Raji (cell line): ENCODE results near the gene TXN.

ENCODE experiments used
- POLR2A ChIP-seq: IDR thresholded peaks from 2 replicates; pipeline ENCODE4 v1.6.1; 2011; ENCODE audit warnings: low read depth, low read length, control low read depth; ENCODE audit not compliant: insufficient read depth

Gene TXN

DNA sequence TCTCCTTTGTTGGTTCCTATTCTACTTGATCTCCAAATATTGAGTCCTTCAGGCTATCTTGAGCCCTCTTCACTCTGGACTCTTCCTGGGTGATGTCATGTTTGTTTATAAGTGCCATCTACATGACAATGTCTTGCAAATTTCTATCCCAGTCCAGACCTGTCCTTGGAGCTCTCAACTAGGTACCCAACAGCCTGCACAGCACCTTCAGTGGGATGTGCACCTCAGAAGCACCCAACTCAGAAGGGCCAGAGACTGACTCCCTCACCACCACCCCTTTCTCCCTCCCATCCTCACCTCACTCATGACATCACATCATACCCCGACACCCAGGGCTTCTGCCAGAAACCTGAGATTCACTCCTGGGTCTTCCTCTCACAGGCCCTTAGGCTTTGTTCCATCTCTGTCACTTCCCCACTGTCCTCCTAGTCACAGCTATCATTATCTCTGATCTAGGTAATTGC, 14.4 kb downstream of the TXN start:
- TF ChIP-seq POLR2A, result no peak

DNA sequence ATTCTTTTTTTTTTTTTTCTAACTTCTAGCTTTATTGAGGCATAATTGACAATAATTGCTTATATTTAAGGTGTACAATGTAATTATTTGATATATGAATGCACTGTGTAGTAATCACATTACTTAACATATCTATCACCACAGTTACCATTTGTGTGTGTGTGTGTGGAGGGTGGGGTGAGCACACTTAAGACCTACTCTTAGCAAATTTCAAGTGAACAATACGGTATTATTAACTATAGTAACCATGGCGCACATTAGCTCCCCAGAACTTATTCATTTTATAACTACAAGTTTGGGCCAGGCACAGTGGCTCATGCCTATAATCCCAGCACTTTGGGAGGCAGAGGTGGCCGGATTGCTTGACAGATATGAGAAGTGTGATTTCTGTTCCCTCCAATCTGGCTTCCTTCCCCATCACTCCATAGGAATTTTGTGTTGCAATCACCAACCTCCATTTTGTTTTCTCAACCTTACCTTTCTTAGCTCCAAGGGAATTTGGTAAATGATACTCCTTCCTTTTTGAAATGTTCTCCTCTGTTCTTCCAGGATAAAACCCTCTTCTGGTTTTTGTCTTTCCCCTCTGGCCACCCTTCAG, 14.9 kb downstream of the TXN start:
- TF ChIP-seq POLR2A, result no peak

DNA sequence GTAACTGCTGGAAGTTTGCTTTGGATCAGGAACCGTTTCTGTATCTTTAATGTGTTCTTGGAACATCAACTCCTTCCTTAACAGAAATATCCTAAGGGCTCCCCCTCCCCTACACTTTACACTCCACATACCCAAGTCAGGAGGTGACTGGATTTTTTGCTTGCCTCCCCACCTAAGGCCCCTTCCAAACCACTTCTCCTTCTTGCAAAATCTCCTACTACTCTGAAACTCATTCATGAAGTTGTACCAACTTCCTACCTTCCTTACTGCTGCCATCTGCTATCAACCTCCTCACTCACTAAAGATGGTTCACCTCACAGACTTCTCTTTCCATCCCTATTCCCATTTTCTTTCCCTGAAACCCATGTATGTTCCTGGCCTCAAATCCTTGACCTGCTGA, 16.1 kb downstream of the TXN start:
- no peak for TF ChIP-seq POLR2A

DNA sequence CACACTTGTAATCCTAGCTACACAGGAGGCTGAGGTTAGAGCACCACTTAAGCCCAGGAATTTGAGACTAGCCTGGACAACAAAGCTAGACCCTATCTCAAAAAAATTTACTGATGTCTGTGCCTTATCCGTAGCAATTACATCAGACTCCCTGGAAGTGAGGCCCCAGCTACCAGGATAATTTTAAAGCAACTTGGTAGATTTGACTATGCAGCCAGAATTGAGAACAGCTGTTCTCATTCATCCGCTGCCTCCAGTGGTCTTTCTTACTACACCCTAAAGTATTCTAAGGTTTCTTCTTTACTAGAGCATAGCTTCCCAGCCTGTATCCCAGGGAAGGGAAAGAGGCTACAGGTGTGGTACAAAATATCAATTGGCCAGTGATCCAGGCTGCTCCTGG, 28.0 kb downstream of the TXN start:
- no peak for TF ChIP-seq POLR2A

DNA sequence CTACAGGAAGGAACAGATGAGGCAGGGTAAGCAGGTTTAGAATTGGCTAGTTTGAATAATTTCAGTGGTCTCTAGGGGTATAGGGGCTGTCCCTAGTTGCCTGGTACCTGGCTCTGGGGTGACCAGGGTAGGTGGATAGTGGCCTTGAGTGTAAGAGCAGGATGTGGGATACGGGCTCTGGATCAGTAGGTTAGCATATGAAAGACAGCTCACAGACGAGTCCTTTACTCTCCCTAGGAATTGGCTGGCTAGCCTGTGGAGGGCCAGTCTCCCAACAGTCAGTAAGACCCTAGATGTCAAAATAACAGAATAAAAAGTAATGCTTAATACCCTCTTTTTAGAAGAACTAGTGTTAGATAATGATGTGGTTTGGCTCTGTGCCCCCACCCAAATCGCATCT, 31.7 kb downstream of the TXN start:
- no peak for TF ChIP-seq POLR2A

DNA sequence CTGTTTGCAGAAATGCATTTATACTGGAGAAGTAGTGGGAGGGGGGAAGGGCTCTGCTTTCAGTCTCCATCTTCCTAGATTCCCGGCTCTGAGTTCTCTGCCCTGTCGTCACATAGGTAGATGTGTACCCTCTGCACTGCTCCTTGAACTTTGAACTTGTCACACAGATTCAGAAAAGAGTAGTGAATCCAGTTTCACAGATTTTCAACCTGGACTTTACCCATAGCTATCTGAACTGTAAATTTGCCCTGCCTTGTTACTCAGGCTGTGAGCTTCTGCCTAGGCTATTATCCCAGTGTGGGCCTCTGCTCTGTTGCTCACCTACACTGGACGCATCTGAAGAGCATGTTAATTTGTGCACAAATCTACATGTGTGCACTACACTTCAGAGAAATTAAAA, 35.5 kb downstream of the TXN start:
- no peak for TF ChIP-seq POLR2A

DNA sequence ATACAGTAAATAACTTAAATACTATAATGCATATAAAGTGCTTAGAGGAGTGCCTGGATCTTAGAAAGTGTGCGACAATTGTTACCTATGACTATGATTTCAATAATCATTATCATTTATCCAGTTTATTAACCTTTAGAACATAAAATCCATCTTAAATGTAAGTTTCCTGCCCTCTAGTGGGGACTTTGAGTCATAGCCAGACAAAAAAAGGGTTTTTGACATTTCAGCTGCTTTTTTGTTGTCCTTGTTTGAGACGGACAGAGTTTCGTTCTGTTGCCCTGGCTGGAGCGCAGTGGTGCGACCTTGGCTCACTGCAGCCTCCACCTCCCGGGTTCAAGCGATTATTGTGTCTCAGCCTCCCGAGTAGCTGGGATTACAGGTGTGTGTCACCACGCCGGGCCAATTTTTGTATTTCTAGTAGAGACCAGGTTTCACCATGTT, 38.6 kb downstream of the TXN start:
- no peak for TF ChIP-seq POLR2A

DNA sequence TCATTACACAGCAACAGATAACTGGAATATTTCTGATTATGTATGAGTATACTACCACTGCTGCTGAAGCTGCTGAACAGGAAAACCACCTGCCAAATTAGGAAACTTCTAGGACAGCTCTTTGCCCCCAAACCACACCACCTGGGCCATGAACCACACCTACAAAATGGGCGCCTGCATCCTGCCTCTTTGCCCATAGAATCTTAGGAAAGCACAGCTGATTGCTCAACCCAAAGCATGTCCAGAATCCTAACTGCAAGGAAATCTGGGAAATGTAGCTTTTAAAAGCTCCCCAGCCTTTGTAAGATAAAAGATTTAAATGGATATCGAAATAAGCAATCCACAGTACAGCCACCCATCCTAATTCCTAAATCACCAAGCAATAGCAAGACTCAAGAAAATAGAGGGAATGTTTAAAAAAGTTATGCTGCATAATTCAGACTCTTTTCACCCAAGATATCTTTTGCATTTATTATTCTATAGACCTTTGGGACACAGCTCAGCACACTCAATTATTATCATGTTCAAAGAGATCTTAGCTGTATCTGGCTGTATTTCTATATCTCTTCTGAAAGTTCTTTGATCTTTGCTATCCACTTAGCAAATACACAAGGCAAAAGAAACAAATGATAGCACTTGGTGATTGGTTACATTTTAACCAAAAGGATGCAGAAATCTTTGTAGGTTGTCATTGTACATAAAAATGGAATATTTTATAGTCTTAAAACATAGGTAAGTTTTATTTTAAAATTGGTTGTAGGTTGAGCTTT, 41.5 kb downstream of the TXN start:
- TF ChIP-seq POLR2A, result no peak

DNA sequence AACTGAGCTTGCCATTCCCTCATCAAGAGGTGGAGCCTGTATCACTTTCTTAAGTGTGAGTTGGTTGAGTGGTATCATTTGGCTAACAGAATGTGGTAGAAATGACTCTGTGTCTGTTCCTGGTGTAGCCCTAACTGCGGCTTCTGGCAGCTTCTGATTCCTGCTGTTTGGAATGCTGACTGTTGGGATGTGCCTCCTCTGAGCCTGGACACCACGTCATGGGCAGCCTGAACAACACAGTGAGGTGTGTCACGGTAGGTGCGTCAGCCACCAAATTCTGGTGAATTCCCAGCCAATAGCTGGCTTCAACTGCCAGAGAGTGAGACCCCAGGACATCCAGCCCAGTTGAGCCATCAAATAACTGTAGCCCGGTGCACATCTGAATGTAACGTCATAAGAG, 42.2 kb downstream of the TXN start:
- no peak for TF ChIP-seq POLR2A

DNA sequence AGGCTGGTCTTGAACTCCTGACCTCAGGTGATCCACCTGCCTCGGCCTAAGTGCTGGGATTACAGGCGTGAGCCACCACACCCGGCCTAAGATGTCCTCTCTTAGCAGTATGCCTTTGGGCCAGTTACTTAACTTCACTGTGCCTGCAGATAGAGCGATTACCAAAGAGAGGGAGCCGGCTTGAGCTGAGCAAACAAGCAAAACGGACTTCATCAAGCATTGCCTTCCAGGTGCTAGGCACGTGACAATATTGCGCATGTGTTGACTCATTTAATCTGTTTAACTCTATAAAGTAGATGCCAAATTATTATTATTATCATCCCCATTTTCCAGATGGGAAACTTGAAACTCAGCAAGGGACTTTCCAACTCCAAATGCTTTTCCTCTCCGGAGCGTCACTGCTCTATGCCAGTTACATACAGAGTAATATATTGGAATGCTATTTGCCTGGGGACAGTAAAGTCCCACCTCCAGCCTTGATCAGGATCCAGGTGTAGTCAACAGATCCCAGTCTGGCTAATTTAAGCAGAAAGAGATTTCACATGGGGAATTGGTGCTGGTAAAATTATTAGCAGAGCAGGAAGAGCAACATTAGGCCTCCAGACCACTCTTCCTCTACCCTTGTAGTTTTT, 42.8 kb downstream of the TXN start:
- no peak for TF ChIP-seq POLR2A

DNA sequence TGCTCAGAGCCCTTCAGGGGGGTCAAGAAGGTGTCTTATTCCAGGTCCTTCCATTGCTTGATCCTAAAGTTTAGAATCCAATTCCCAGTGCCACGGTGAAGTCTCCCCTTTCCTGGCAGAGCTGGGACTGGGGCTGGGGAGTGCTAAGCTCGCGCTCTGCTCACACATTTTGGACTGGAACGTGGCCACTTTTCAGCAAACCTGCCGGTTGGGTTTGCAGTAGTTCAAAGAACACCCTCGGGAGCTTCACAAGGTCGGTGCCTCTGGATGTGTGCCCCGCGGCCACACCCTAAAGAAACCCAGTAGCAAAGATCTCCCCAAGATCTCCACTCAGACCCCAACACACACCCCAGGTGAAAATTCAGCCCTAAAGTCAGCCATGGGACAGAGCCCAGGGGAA, 48.3 kb downstream of the TXN start, which contains the start of gene C9orf152:
TSS of gene C9orf152 (minus strand) at position 129 of the 400 bp plus-strand sequence. CDS start 580 bp downstream, outside the sequence.
- no peak for TF ChIP-seq POLR2A

DNA sequence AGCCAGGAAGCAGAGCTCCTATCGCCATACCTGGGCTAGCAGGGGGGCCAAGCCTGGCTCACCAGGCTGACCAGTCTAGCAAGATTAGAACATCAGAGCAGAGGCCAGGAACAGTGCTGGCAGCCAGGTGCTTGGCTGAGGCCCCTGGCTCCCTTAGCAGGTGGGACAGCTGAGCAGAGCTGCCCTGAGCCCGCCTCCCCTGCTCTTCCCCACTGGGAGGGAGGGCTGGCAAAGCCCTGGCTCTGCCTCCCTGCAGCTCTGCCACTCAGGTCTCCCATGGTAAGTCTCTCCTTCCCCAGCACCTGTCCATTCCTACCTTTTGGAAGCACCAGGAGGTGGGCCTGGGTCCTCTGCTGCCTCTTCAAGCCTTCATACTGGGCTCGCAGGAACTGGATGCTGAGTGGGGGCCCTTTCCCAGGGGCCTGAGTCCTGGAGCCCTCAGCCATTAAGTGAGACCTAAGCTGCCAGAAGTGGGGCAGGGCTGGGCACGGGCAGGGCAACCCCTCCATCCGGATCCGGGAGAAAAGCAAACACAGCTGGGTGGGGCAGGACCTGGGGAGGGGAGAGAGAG, 49.2 kb downstream of the TXN start:
- TF ChIP-seq POLR2A, result no peak

DNA sequence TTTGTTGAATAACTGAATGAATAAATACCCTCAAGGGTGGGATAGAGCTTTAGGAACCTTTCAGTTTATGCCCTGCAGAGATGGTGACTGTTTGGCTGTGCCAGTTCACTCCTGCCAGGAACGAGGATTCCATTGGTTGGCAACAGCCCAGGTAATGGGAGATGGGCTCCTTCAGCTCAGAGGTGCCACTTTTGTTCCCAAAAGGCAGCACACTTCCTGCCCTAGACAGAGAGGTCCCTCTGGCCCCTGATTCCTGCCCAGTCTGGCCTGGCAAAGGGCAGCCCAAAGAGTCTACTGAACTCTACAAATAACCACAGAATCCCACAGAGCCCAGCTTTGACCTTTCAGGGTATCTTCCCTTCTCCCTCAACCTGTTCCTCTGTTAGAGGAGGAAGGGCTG, 49.9 kb downstream of the TXN start:
- no peak for TF ChIP-seq POLR2A

DNA sequence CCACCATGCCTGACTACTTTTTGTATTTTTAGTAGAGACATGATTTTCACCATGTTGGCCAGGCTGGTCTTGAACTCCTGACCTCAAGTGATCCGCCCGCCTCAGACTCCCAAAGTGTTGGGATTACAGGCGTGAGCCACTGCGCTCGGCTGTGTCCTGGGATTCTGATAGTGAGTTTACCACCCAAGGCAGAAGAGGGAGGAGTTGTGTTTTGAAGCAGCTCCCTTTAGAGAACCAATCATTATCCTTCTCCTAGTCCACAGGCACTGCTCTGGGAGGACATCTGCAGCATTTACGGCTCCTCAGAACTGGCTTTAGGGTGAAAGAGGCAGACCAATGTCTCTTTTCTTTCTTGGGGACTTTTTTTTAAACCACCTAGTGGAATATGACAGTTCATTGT, 54.1 kb downstream of the TXN start:
- no peak for TF ChIP-seq POLR2A

DNA sequence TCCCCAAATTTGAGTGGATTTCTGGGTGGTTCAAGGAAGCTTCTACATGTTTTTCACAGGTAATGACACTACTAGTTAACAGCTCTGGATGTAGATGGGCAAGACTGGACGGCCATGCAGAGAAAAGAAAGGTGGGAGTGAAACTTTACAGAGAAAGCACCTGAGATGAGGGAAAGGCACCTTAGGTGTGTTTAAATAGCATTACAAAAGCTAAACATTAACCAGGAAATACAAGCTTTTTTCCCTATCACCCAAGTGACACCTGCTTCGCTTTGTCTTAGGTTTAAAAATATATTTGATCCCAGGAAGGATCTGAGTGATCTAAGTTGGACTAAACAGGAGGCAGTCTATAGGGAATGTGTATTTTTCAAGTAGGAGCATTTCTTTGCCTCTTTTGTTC, 56.7 kb downstream of the TXN start:
- no peak for TF ChIP-seq POLR2A

DNA sequence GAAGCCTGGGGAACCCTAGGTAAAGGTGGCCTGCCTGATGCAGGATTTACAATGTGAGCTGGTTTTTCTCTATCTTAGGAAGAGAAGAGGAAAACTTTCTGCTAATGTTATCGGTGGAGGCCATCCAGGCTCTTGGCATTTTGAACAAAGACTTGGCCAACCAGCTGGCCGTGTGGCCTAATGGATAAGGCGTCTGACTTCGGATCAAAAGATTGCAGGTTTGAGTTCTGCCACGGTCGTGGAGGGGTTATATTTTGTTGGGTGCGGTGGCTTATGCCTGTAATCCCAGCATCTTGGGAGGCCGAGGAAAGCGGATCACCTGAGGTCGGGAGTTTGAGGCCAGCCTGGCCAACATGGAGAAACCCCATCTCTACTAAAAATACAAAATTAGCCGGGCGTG, 58.0 kb downstream of the TXN start:
- no peak for TF ChIP-seq POLR2A
